Measurements from ENCODE around the gene NWD2.

NWD2 gene

DNA sequence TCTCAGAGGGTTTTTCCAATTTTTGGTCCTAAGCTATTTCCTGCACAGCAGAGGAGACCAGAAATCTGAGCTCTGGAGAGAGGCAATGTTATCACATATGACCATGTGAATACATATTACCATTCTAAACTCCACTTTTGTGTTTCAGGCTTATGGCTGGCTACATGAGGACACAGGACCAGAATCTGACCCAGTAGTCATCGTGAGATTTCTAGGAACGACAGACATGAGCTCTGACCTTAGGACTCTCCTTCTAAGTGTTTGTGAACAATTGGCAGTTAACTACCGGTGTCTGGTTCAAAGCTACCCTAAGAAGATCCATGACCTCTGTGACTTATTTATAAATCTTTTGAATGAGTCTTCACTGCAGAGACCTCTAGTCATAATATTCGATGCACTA is 198.6 kb downstream of the NWD2 start:
- DNase-seq, result no peak

DNA sequence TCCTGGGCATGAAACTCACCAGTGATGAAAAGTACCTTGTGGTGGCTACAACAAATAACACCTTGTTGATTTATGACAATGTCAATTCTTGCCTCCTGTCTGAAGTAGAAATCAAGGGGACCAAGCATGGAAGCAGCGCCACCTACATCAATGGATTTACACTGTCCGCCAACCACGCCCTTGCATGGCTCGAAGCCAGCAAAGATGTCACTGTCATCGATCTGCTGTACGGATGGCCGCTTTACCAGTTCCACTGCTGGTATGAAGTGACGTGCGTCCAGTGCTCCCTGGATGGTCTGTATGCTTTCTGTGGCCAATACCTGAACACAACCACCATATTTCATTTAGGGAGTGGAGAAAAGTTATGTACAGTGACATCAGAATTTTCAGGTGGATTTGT is 200.5 kb downstream of the NWD2 start:
- DNase-seq, result no peak

DNA sequence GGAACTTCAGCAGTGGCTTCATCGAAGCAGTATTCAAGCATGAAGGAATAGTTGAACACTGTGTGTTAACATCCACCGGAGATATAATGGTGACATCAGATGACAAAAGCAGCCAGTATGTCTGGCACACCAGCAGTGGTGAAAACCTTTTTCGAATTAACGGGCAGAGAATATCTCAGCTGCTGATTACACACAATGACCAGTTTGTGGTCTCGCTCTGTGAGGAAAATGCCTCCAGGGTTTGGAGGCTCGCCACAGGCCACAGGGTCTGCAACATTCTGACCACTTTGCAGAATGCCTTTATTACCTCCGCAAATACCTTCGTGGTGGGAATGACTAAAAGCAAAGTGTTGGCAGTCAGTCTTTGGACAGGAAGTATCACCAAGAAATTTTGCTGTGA is 201.5 kb downstream of the NWD2 start:
- DNase-seq, result no peak

DNA sequence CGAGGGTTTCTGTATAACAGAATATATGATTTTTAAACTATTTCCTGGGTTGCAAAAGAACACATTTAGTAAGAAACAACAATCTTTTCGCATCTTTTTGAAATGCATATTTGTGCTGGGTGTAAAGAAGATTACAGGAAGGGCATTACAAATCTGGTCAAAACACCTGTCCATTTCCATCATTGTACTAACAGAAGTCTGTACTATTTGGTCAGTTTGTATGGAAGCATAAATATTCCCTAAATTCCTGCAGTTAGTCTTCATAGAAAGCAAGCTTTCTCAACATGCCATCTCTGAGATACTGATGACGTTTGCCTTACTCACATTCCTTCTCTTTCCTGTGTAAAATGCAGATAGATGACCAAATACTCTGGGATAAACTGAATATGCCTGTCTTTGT is 203.3 kb downstream of the NWD2 start:
- DNase-seq, result no peak

DNA sequence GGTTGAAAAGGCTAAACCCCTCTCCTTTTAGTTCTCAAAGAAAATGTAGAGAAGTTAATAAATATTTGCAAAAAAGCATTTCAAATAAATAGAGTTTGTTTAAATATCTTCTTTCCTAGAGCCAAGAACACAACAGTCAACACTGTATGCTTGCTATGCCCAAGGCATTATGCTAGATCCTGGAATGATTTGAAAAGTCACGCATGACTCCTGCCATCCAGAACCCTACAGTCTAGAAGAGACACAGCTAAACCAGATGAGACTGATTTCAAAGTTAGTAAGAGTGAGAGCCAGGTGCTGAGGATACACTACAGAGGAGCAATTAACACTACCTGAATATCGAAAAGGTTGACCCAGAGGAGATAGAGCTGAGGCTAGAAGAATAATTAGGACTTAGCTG is 205.8 kb downstream of the NWD2 start:
- no peak for DNase-seq

DNA sequence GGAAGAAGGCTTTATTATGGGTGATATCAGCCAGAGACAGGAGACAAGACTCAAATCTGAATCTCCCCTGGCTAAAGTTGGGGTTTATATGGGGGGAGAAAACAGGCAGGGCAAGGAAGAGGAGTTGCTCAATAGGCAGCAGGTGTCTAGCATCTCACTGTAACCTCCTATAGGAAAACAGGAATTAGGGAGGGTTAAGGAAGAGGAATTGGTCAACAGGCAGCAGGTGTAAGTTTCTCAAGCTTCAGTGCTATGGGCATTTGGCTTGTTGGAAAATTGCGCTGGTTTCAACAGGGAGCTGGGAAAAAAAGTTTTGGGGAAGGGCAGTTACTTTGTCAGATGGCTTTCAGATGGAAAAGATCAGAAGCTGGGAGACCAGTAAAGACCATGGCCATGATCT is 206.4 kb downstream of the NWD2 start:
- no peak for DNase-seq

DNA sequence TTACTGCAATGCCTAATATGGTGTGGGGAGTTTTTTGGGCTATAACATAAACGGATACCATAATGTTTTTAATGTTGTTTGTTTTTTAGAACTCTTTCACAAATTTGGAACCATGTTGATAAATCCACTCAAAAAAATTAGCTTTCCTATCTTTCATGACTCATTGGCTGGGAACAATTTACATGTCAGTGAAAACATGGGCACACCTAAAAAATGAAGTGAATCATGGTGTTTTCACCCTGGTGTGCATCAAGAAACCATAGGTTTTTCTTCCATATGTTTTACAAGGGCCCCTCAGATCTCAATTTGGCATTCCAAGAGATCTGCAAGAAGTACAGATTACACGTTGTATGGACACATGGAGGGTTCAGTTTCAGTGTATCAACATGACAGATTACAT is 207.1 kb downstream of the NWD2 start:
- DNase-seq, result no peak

DNA sequence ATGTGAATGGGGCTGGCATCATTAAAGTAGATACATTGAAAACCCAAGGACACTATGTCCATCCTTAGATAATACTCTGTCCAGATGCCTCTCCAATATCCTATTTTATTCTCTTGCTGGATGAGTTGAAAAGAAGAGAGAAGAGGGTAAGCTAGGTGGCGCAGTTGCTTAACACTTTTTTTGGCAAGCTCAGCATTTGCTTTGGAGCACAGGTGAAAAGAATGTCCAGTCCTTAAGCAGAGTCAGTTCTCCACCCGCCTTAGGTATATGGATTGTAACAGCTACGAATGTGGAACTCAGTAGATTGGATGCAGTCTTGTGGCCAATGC is 208.4 kb downstream of the NWD2 start:
- peak; percentile 14 for DNase-seq

DNA sequence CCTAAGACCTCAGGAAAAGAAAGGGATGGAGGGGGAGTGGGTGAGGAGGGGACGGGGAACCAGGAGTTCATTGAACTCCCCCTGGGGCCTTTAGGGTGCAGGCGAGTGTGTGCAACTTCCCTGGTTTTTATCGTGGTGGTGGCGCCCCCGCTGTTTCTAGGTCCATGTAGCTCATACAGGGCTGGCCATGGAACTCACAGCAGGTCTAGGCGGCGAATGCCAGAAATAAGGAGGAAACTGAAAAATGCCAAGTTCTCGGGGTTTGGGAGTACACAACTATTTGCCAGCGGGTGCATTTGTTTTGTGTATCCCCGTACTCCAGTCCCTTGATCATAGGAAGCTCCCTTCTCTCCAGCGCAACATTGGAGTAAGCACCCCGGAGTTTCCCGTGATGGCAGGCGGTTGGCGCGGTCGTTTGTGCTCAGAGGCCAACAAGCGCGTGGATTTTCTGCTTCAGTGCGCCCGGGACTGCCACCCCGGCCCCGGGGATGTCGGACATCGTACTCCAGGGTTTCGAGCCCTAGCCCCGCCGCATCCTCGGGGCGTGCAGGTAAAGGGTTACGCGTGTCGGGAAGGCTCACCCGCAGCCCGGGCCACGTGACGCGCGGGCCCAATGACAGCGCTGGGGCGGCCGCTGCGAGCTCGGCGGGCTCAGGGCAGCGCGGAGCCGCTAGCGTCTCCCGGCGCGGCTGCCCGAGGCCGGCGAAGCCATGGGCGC is 208.9 kb downstream of the NWD2 start:
- DNase-seq, result peak; percentile 41

DNA sequence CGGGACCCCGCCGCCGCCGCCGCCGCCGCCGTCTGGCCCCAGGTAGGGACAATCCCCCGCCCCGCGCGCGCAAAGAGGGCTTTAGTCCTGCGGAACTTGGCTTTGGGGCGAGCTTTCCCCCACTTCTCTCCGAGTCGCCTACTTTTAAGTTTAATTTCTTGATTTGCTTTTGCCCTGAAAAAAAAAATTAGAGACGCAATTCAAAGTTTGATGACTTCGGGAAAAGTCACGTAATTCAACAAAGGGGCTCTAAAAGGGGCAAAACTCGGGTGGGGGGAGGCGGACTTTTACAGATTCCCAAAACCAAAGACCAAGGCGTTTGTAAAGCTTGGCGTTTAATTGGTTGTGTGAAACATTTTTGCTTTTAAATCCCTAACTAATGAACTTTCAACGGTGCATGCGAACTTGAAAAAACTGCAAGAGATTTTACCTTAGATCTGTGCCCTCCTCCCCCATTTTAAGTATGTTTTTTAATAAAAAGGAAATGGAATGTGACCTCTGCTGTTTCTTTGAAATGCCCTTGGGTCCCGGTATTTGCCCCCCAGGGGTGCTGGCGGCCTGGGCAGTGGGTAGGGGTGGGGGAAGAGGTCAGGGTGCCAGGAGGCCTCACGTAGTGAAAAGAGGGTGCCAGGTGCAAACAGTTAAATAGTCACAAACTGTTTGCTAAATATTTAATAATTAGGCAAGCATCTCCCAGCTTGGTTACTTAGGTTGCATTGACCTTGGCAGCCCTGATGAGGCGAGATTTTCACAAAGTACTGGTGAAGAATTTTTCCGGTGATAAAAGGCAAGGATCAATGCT is 209.7 kb downstream of the NWD2 start:
- DNase-seq, result no peak

DNA sequence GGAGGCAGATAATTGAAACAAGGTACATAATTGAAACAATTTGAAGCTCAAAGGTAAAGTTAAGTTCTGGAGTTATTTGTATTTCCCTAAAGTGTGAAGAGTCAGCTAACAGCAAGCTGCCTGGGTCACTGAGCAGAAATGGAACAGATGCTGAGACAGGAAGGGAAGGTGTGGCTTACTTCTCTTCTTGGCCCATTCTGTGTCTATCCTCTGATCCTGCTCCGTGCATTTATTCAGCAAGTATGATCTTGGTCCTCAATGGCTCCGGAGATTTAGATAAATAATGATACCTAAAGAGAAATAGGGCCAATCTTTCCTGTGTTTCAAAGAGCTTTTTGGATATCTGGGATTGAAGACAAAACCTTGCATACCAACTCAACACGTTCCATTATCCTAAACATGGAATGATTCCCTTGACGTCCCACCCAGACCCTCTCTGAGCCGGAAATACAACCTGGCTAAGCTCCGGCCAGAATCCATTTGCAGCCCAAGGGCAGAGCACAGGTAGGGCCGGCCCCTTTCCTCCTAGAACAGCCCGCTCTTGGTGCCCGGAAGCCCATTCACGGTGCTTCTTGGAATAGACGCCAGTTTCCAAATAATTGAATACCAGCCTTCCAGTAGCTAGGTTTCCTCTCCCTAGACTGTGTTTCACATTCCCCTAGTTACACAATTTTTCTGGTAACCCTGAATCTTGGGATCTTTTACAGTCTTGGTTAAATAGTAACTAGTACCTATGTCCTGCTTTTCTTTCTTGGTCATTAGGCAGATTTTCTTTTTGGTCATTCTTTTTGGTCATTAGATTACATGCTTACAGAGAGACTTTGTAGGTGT is 211.0 kb downstream of the NWD2 start:
- no peak for DNase-seq

DNA sequence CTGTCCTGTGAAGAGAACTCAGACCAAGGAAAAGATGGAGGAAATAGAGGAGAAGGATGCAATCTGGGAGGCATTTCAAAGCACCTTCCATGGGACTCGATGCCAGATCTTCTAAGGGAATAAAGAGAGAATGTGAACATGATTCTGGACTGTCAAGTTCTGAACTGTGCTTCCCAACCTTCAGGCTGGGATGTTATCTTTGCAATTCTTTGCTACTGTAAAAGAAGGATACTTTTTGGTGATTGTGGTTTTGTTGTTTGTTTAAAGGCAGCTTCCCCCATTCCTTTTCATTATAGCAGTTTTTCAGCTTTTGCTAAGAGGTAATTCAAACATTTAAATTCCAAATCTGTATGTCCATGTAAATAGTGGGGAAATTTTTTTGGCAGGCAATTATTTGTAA is 217.3 kb downstream of the NWD2 start:
- DNase-seq, result no peak

DNA sequence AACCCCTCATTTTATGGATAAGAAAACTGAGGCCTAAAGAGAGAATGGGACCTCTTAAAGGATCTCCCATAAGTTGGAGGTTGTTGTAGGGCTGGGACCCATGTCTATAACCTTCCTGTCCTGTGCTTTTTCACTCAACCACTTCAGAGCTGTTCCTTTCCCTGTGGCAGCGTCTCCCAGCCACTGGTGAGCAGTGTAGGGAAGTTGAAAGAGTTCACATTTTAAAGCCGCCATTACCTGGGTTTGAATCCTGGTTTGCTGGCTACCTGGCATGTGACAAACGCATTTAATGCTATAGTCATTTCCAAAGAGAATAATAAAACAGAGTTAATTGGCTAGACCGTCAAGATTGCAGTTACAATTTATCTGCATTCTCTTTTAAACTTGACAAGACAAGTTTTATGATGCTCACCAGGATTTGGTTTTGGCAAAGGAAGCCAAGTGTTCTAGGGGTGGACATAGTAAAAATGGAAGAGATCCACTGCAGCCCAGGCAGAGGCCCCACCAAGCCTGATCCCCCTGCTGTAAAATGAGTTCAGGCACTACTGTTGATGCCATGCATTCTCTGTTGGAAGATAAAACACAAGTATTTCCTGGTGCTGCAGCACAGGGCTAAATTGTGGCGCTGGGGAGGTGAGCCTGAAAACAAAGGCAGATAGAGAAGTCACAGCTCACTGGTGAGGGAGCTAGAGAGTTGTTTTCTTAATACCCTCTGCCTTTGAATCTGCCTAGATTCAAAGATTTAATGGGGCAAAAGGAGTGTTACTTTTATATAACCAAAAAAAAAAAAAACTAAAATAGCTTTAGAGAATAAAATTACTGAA is 218.7 kb downstream of the NWD2 start:
- DNase-seq, result no peak

DNA sequence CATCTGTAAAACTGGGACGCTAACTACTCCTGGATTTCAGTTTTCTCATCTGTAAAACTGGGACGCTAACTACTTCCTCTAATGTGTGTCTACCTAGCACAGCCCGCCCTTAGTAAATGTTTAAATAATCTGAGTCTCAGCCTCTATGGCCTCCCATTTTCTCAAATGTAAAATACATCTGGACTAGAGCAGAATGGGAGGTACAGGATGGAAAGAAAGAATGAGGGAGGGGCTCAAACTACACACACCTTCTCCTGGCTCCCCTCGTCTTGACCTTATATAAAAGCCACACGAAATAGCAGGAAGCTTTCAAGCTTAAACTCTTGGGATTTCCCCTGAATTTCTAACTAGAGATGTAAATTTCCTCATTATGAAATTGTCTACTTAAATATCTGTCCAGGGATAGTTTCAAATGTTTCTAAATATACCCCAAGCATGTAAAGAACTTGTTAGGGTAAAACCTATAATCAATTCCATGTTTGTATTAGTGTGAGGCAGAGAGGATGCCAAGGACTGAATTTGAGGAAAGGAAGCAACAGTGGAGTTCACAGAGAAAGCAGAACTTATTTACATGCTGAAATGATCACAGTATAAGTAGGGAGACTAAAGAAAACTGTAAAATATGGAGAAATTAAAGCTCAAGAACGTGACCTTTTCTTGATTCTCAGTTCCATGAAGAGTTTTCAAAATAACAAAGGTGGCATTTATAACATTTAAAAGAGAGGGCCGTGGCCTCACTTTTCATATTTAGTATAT is 220.0 kb downstream of the NWD2 start:
- DNase-seq, result no peak

DNA sequence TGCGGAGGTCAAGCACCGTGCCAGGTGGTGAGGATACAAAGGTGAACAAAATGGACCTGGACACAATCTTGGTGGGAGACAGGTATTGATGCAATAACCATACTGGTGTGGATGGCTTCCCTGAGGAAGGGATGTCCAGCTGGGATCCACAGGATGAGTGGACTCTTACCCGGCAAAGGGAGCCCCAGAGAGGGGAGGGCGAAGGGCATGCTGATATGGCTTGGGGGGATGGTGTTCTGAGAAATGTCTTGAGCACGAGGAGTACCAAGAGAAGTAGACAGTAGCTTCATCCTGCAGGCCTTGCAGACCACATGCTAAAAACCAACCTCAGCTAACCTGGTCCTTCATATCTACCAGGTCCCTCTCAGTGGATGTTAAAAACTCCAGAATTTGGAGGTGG is 220.8 kb downstream of the NWD2 start:
- DNase-seq, result no peak

DNA sequence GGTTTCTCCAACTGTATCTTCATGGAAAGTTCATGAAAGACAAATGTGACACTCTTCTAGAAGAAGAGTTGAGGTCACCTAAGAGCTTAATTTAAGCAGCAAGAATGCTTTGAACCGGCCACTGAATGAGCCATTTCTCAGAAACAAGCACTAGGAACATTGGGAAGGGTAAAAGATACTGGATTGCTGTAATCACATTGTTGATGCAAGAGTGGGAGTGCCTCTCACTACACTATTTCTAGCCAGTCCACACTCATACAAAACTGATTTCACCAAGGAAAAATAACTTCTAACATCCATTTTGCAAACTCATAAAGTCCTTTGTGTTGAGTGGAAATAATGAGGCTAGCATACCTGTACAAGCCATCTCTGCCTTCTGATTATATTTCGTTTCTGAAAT is 221.3 kb downstream of the NWD2 start:
- no peak for DNase-seq

DNA sequence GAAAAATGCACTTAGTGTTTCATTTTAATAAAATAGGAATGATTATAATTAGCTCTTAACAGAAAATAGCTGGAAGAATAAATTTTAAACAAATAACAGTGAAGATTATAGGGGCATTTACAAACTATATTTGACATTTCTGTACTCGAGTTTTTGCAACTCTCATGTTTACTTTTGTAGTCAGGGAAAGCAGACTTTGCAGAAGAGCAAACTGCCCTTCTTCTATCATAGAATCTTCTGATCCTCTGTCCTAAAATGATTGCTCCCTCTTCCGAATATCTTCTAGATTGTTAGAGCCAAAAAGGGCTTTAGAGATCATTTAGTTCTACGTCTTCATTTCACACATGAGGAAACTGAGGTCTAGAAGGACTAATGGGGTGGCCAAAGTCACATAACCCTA is 222.7 kb downstream of the NWD2 start:
- no peak for DNase-seq

DNA sequence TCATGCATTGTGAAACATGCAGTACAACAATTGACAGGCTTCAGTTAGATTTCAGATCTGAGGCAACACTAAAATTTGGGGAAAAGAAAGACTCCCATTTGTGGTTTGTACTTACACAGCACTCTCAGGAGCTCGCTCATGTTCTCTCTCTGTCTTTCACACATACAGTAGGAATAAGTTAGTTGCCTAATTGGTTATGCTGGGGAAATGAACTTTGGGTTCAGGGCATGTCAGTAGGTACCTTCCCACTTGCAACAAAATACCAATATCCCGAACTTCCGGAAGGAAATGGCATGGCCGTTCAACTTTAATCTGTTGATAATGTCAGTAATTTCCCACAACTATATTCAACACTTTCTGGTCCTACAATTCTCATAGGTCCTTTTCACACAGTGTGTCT is 223.3 kb downstream of the NWD2 start:
- DNase-seq, result no peak

DNA sequence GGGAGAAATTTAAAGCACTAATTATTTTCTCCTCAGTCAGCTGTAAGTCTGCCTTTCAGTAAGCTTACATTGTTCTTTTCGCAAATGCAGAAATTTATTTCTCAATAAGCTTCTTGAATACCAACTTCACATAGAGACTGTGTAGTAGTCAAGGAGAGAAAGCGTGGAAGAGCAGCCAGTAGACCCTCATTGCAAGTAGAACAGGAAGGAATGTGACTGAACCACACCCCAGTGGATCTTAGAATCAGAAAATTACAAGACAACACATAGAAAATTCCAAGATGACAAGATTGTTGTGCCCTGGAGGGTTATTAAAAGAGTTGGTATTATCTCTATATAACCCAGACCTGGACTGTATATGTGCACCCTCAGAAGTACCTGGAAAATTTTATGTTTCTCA is 224.7 kb downstream of the NWD2 start:
- DNase-seq, result no peak

DNA sequence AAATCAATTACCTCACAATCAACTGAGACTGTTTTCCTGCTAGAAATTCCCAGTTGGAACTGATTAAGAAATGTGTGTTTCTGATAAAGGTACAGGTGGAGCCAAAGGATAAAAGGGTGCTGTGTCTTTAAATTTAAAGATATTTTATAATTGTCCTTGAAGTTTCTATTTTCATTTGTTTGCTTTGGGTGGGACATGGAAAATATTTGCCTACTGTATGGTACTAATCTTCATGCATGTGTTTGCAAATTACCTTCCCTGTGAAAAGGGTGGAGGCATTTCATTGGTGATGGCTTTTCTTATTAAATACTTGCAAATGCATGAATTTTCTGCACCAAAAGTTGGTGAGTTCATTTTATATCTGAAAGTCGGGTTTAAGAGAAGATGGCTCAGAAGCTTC is 225.7 kb downstream of the NWD2 start:
- DNase-seq, result no peak

DNA sequence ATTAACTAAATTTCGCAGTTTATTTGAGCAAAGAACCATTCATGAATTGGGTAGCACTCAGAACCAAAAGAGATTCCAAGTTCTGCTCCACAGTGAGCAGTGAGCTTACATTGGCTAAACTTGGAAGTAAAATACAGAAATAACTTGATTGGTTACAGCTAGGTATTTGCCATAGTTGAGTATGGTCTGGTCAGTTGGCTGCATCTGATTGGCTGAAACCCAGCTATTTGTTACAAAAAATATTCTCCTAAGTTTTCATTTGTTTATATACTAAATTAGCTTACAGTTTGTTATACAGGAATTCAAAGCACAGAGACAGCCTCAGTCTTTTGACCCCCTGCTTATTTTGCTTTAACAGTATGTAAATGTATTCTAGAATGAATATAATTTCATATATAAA is 226.6 kb downstream of the NWD2 start:
- no peak for DNase-seq

DNA sequence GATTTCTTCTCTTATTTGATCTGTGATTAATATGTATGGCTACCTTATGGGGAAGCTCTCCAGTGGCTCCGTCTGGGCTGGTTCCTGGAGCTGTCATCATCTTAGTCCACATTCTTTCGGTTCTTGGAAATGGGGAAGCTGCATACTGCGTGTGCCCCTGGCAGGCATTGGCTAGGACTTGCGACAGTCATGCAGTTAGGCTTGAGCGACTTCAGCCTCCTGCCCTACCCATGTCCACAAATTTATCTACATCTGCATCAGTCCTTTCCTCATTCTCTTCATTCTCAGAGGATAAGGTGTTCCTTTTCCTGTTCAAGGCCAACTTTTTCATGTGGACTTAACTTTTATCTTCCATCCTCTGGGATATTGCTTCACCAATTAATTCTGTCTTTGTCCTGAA is 227.4 kb downstream of the NWD2 start:
- DNase-seq, result no peak

Data from activated naive CD4-positive, alpha-beta T cell treated with Interleukin-2 at 50 U/mL for 16 hours (primary cell).